GM18502 (cell line): Measurements from ENCODE around the gene BPIFB6.

Experiments used
- ATAC-seq: cut with Tn5 transposase; IDR thresholded peaks from one replicate; pipeline ENCODE4 v1.9.1; 2021; ENCODE audit warnings: mild to moderate bottlenecking; ENCODE audit not compliant: unreplicated experiment, poor library complexity

Gene BPIFB6, protein sequence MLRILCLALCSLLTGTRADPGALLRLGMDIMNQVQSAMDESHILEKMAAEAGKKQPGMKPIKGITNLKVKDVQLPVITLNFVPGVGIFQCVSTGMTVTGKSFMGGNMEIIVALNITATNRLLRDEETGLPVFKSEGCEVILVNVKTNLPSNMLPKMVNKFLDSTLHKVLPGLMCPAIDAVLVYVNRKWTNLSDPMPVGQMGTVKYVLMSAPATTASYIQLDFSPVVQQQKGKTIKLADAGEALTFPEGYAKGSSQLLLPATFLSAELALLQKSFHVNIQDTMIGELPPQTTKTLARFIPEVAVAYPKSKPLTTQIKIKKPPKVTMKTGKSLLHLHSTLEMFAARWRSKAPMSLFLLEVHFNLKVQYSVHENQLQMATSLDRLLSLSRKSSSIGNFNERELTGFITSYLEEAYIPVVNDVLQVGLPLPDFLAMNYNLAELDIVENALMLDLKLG

GRCh38 chr20:33031531-33031930, at the start of gene BPIFB6:
BPIFB6 (plus strand) TSS chr20:33031648; CDS start chr20:33031648, 0 bp downstream.
- no peak for ATAC-seq

DNA sequence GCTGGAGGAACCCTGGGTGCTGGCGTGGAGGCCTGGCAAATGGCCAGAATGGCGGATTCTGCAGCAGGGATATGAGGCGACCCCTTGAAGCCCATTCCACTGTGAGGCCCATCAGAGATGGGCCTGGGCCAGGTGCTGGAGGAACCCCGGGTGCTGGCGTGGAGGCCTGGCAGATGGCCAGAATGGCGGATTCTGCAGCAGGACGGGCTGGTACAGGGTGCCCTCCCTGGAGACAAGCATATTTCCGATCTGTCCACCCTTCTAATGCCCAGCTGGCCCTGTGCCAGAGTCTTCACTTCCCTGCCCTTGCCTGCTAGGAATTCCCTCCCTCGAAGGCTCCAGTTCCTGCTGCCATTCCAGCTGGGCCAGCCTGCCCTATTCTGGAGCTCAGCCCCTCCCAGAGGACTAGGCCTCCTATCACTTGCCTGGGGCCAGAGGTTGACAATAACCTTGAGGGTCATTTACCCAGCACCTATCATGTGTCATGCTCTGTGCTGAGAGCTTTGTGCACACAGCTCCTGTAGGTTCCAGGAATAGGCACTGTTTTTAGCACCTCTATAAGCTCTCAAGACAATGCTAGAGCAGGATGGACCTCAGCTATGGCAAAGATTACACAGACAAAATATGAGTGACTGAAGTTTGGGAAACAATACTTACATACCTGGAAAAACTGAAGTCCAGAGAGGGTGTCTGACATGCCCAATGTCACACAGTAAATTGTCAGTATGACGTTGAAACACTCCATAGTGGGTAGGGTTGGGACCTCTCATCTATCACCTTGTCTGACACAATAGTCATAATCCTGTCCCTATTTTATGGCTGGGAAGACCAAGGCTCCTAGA, 48.6 kb upstream of the BPIFB6 start:
- ATAC-seq = no peak

DNA sequence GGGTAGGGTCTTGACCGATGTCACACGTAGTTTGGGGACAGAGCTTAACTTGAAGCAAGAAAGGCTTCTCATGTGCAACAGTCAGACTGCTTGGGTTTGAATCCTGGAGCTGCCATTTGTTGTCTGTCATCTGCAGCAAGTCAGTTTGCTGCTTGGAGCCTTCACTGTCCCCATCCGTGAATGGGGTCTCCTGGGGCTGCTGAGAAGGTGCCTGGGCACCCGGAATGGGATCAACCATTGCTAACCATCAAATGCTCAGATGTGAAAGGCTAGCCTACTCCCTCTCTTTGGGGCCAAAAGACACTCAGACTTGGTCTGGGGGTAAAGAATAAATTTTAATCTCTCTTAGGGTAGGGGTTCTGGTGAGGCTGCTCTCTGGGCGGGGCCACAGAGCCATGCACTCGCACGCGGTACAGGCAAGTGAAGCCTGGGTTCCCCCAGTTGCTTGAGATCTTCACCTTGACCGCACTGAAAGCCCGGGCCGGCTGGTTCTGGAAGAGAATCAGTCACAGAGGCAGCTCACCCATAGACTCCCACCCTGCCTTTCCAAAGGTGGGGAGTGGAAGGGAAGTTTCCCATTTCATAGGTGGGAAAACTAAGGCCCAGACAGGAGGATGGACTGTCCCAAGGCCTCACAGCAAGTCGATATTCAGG, 47.9 kb upstream of the BPIFB6 start:
- no peak for ATAC-seq

DNA sequence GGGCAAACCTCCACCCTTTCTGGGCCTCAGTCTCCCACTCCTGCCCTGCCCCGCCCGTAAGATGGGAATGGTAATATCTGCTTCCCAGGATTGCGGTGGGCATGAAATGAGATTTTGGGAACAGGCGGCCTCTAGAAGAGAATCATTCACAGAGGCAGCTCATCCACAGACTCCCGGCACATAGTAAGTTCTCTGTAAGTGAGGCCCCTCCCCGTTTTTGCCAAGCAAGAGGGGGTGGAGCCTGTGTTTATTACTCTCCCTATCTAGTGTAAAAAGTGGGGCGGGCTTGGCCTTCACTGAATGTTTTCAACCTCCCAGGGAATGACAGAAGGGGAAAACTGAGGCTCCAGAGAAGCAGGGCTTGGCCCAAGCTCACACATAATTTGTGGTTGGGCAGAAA, 47.3 kb upstream of the BPIFB6 start:
- ATAC-seq = no peak

GRCh38 chr20:32984631-32985354, 46.7 kb upstream of the BPIFB6 start:
- ATAC-seq = no peak

DNA sequence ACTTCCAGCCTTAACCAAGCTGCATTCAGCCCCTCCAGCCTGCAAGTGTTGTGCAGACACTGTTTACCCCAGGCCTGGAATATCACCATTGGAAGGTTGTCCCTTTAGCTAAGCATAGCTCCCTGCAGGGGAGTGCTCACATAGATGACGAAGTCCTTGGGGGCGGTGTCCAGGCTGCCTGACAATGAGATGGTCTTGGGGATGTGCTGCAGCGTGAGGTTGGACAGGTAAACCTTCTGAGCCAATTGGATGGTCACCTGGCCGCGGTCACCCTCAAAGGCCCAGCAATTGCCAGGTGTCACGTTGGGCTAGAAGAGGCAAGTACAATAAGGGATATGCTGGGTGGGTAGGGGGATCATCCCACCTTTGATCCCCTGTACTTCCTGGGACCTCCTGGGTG, 45.9 kb upstream of the BPIFB6 start:
- ATAC-seq = no peak

DNA sequence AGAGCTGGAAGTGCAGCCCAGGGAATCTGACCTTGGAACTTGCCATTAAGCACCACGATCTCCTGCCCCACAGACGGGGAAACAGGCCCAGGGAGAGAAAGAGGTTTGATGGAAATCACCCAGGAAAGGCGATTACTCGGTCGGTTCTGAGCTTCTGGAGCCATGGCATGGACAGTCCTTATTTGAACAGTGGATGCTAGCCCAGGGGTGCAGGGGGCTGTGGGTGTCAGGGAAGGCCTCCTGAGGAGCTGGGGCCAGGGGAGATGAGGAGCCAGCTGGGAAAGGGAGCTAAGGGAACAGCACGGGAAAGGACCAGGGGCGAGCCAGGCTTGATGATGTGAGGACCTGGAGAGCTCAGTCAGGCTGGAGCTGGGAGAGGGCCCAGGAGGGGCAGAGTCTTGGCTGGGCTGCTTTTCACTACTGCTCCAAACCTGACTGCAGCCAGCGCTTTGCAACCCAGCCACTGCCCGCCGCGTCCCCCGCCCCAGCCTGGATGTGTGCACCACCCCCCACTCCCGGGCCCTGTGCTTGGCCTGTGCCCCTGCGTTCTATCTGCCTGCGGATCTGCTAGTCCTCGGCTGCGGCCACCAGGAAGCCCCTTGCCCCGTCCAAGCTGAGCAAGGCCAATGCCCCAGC, 45.0 kb upstream of the BPIFB6 start:
- ATAC-seq = no peak

- no peak for ATAC-seq
These were observed 44.2 kb upstream of the BPIFB6 start for GRCh38 chr20:32987044-32987825.

- no peak for ATAC-seq
These were observed 43.4 kb upstream of the BPIFB6 start for GRCh38 chr20:32988008-32988407.

- ATAC-seq = no peak
These were observed 41.8 kb upstream of the BPIFB6 start for GRCh38 chr20:32989507-32990283.

DNA sequence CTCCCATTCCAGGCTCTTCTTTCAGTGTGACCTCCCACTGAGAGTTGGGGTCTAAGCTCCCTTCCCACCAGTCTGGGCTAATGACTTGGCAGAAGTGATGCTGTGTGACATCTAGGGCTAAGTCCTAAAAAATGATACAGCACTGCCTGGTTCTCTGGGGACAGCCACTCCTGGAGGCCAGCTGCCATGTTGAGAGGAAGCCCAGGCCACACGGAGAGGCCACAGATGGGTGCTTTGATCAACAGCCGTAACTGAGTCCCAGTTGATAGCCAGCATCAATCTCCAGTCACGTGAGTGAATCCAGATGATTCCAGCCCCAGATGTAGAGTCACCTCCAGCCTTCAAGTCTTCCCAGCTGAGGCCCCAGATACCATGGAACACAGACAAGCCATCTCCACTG, 41.0 kb upstream of the BPIFB6 start:
- no peak for ATAC-seq

GRCh38 chr20:32991383-32991782, 40.1 kb upstream of the BPIFB6 start:
- ATAC-seq = no peak

- ATAC-seq = no peak
These were observed 39.4 kb upstream of the BPIFB6 start for GRCh38 chr20:32991792-32992641.

DNA sequence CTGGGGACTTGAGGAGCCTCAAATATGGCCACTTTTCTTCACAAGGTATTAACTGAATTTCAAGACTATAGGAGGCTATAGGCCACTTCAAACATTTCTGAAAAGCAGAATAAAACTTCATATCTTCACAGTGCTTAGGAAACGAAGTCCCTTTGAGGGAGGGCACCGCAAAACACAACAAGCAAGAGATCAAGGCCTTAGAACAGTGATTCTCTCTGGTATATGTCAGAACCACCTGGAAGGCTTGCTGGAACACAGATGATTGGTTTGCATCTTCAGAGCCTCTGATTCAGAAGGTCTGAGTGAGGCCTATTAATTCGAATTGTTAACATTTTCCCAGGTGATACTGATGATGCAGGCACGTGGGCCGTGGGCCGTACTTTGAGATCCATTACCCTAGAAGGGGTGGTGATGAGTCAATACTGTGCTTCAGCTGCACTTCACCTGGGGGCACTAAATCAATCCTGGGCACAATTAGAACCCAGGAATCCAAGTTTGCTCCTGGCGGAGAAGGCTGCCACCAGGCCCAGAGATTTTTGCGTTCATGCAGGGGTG, 37.9 kb upstream of the BPIFB6 start:
- ATAC-seq = no peak

DNA sequence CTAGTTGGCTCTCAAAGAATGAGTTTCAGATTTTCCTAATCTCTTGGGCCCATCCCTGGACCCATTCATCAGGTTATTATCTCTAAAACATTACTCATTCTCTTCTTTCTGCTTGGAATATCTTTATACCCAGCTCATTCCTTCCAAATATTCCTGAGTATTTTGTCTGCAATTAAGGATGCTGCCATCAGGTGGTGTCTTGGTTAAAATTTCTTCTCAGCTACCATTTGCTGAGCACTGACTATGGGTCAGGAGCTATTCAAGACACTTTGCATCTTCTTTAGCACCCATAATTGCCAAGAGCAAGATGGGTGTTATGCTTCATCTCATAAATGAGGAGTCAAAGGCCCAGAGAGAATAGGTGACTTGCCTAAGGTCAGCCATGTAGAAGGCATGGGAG, 35.6 kb upstream of the BPIFB6 start:
- no peak for ATAC-seq

DNA sequence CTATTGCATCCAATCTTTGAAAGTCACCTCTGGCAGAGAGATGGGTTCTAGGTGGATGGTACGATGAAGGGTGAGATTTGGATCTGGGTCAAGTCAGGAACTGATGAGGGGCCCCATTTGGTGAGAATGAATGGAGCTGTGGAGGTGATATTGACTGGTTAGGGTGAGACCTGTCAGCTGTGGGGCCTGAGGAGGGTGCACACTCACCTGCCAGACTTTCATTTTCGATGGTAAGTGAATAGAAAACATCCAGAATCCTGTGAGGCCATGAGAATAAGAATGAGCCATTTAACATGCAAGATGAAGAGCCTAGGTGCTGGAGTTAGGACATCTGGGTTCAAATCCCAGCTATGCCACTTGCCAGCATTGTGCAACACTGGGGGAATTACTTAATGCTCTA, 34.0 kb upstream of the BPIFB6 start:
- no peak for ATAC-seq

GRCh38 chr20:32999603-33000250, 31.7 kb upstream of the BPIFB6 start:
- no peak for ATAC-seq
